GM06990 (cell line): Measurements from ENCODE around the gene RPS6KA4.

ENCODE experiments used
- DNase-seq: peaks from one replicate; pipeline ENCODE4 v3.0.0-alpha.2; 2011; ENCODE audit not compliant: insufficient read length; ENCODE audit errors: extremely low read depth
- H3K27me3 ChIP-seq: replicated peaks from 2 replicates; pipeline ENCODE4 v1.6.0; 2011; ENCODE audit warnings: low read length; ENCODE audit not compliant: control insufficient read depth, insufficient read depth
- H3K36me3 ChIP-seq: 2 replicates; pipeline ENCODE4 v1.5.1; 2011; ENCODE audit warnings: low read length; ENCODE audit not compliant: control insufficient read depth, insufficient read depth
- H3K4me3 ChIP-seq: replicated peaks from 2 replicates; pipeline ENCODE4 v1.5.1; 2011; ENCODE audit warnings: low read depth, mild to moderate bottlenecking, control low read depth, low read length
- CTCF ChIP-seq: IDR thresholded peaks from 2 replicates; pipeline ENCODE4 v1.5.1; 2011; ENCODE audit warnings: low read length, control low read depth, mild to moderate bottlenecking, inconsistent platforms; ENCODE audit not compliant: insufficient read depth, poor library complexity, severe bottlenecking

RPS6KA4 gene

DNA sequence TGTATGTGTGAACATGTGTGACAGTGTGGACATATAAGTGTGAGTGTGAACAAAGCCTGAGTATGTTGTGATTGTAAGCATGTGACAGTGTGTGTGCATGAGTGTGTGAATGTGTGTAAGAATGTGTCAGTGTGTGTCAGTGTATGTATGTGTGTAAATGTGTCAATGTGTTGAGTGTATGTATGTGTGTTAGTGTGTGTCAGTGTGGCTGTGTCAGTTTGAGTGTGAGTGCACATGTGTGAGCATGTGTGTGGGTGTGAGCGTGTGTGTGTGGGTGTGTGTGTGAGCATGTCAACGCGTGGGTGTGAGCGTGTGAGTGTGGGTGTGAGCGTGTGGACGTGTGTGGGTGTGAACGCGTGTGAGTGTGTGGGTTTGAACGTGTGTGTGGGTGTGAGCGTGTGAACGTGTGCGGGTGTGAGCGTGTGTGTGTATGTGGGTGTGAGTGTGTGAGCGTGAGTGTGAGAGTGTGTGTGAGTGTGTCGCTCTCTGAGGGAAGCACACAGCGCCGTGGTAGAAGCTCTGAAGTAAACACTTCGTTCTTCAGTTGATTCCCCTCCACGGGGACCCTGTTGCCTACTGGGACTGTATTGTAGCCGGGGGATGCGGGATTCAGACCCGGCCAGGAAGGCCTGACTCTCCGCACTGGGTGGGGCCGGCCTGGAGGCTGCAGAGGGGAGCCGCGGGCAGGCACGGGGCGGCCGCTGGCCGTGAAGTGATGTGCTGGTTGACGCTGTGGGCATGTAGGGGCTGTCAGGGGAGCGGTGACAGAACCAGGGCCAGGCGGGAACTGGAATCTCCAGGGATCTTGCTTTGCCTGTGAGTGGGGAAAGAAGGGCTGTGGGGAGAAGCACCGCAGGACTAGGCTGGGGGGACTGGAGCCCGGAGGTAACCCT is 21.1 kb downstream of the RPS6KA4 start:
- TF ChIP-seq CTCF: no peak
- no peak for DNase-seq
- Histone ChIP-seq H3K4me3 (no peak overlapping the region), H3K36me3 (no peaks in the 10 kb centered on the region), H3K27me3 (no peaks in the 10 kb centered on the region; the same call in 1 of the 2 replicates)

DNA sequence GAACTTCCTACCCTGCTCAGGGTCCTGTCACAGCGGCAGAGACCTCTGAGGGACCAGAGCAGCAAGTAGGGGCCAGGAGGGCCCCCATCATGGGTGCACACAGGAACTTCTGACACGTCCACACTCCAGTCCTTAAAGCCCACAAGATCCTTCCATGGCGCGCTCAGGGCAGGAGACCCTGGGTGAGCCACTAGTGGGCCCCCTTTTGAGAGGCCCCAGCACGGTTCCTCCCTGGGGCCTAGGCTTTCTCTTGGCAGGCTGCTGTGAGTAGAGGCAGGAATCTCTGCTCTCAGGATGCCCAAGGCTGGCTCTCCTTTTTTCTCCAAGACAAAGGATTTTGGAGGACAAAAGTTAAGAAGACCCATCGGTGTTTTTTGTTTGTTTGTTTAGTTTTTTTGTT is 22.4 kb downstream of the RPS6KA4 start:
- Histone ChIP-seq H3K27me3 (no peaks in the 10 kb centered on the region; the same call in 1 of the 2 replicates), H3K36me3 (no peaks in the 10 kb centered on the region), H3K4me3 (no peak overlapping the region)
- TF ChIP-seq CTCF: no peak
- DNase-seq: no peak

DNA sequence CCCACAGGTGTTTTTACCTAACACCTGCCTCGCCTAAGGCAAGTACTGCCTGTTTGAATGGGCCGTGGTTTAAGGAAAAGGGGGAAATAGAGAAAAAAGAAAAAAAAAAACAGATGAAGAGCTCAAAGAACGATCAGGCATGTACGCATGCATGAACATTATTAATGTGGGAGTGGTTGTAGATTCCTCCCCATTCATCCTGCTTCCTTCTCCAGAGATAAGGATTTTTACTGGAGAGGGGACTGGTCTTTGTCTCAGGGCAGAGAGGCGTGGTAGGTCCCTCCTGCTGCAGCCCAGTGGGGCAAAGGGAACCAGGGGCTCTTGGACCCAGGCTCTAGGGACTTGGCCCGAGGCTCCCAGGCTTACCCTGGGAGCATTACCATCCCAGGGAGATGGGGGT is 23.1 kb downstream of the RPS6KA4 start:
- no peak for DNase-seq
- no peak overlapping the region for H3K4me3 ChIP-seq
- no peaks in the 10 kb centered on the region for H3K36me3 ChIP-seq
- no peaks in the 10 kb centered on the region; the same call in 1 of the 2 replicates for H3K27me3 ChIP-seq
- no peak for TF ChIP-seq CTCF

DNA sequence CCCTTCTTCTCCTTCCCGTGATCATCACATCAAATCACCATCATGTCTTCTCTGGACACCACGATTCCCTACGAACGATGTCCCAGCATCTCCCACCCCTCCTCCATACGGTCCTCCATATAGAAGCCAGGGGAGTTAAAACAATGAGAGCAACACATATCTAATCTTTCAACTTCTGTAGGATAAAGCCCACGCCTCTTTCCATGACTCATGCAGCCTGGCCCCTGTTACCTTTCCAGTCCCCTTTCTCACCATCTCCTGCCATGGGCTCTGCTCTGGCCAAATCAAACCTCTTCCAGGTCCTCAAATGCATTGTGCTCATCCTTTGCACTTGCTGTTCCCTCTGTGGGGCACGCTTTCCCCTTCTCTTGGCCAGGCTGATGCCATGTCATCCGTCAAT is 23.6 kb downstream of the RPS6KA4 start:
- Histone ChIP-seq H3K27me3 (no peaks in the 10 kb centered on the region; the same call in 1 of the 2 replicates), H3K4me3 (no peak overlapping the region), H3K36me3 (no peaks in the 10 kb centered on the region)
- TF ChIP-seq CTCF: no peak
- no peak for DNase-seq

- no peak for TF ChIP-seq CTCF
- no peaks in the 10 kb centered on the region for H3K36me3 ChIP-seq
- no peak for DNase-seq
- H3K27me3 ChIP-seq: no peaks in the 10 kb centered on the region; the same call in 1 of the 2 replicates
- no peak overlapping the region for H3K4me3 ChIP-seq
These were observed 24.6 kb downstream of the RPS6KA4 start for GRCh38 chr11:64383580-64383979.
